Measurements from ENCODE around the gene CHSY1. TPM values are rescaled to one million over a fixed set of nuclear protein-coding genes. Genes with fewer than 3 reads are reported as not detected.

The CHSY1 gene
- total RNA-seq, 4 donors from 2014 or later = 25.6 to 62.8 (median 46.0) TPM

DNA sequence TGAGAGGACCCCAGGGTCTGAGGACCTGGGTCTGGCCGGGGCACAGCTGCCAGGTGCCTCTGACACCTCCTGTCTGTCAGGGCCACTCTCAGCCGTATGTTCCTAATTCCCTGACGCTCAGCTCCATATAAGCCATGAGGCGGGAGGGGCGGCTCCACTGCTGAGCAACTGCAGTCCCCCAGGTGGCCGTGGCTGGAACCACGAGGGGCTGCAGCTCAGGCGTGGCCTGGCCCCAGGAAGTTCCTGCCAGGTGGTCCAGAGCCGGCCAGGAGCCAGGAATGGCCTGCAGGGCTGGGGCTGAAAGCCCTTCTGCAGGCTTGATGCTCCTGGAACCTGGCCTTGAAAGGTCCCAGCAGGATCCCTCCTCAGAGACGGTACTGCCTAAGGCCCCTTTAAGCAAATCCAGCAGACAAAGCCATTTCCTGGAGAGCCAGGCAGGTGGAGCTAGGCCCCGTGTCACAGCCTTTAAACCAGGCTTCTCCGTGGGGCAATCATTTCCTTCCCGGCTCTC, 118.0 kb downstream of the CHSY1 start:
- TF ChIP-seq, protein P1, sequence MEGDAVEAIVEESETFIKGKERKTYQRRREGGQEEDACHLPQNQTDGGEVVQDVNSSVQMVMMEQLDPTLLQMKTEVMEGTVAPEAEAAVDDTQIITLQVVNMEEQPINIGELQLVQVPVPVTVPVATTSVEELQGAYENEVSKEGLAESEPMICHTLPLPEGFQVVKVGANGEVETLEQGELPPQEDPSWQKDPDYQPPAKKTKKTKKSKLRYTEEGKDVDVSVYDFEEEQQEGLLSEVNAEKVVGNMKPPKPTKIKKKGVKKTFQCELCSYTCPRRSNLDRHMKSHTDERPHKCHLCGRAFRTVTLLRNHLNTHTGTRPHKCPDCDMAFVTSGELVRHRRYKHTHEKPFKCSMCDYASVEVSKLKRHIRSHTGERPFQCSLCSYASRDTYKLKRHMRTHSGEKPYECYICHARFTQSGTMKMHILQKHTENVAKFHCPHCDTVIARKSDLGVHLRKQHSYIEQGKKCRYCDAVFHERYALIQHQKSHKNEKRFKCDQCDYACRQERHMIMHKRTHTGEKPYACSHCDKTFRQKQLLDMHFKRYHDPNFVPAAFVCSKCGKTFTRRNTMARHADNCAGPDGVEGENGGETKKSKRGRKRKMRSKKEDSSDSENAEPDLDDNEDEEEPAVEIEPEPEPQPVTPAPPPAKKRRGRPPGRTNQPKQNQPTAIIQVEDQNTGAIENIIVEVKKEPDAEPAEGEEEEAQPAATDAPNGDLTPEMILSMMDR (IDR thresholded peaks at IDR 0.05) = no peak
- TF ChIP-seq POLR2A (IDR thresholded peaks at IDR 0.05) = no peak
- H3K36me3 ChIP-seq = no peaks in the 10 kb centered on the region
- no peak for DNase-seq

DNA sequence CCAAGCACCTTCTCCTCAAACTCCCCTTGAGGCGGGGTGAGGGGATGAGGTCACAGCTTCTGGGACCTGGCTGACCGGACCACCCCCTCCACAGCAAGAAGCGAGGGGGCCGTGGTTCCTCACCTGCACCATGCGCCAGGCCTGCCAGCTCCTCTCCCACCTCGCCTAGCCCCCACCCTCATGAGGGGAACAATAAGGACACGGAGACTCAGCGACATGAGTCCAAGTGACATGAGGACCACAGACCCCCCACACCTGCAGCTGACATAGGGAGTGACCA, 118.7 kb downstream of the CHSY1 start:
- H3K27me3 ChIP-seq = no peaks in the 10 kb centered on the region
- no peak for TF ChIP-seq POLR2A (IDR thresholded peaks at IDR 0.05)
- TF ChIP-seq, protein P1 (IDR thresholded peaks at IDR 0.05) = no peak
- H3K36me3 ChIP-seq = no peaks in the 10 kb centered on the region
- no peak for DNase-seq
- H3K4me3 ChIP-seq = no peak overlapping the region
- no peaks in the 10 kb centered on the region for H3K4me1 ChIP-seq
- intact Hi-C loops (cut with DNase I; ENCODE audit: low total_unique reads) = no loop called here
- H3K9me3 ChIP-seq = peaks cover 0 to 3% of the 10 kb centered on the region in 2 donors
- no peak overlapping the region for H3K27ac ChIP-seq

More for the DNA sequence above, 118.0 kb downstream of the CHSY1 start:
- Histone ChIP-seq H3K4me3 (no peak overlapping the region), H3K27me3 (no peaks in the 10 kb centered on the region), H3K9me3 (no peaks in the 10 kb centered on the region), H3K4me1 (no peaks in the 10 kb centered on the region), H3K27ac (no peak overlapping the region)
- intact Hi-C loops (cut with DNase I; ENCODE audit: low total_unique reads) = no loop called here

DNA sequence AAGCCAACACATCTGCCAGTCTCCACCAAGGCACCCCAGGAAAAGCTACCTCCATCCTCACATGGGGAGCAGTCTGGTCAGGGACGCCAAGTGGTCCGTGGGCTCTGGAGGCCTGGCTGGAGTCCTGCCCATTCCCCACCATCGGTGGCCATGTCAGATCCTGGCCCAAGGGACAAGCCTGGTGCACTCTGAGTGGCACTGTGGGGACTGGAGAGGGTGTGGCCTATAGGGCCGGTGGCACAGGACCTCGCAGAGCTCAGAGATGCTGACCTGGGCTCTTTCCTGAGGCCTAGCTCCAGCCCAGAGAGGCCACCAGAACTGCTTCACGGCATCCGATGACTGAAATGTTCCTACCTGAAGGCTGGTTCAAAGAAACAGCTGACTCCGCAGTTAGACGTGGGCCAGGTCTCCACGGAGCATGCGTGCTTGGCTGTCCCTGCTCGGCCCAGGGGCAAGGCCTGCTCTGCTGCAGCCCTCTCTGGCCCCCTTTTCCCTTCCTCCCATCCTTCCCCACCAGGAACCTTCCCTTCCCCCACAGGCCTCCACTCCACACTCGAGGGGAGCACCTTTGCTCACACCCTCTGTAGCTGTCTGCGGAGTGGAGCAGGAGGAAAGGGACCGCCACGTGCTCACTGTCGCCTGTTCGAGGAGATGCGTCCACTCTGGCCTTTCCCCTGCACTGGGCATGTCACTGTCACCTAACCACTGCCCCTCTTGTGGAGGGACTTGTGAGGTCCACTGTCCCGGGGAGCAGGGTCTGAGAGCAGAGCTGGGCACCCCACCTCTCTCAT, 119.3 kb downstream of the CHSY1 start:
- Histone ChIP-seq H3K27ac (no peak overlapping the region), H3K9me3 (peaks cover 0 to 5% of the 10 kb centered on the region in 2 donors), H3K36me3 (no peaks in the 10 kb centered on the region), H3K27me3 (no peaks in the 10 kb centered on the region), H3K4me3 (no peak overlapping the region), H3K4me1 (peaks cover 0 to 1% of the 10 kb centered on the region in 2 donors)
- intact Hi-C loops (cut with DNase I; ENCODE audit: low total_unique reads) = no loop called here
- TF ChIP-seq, protein P1 (IDR thresholded peaks at IDR 0.05) = no peak
- no peak for TF ChIP-seq POLR2A (IDR thresholded peaks at IDR 0.05)
- no peak for DNase-seq

DNA sequence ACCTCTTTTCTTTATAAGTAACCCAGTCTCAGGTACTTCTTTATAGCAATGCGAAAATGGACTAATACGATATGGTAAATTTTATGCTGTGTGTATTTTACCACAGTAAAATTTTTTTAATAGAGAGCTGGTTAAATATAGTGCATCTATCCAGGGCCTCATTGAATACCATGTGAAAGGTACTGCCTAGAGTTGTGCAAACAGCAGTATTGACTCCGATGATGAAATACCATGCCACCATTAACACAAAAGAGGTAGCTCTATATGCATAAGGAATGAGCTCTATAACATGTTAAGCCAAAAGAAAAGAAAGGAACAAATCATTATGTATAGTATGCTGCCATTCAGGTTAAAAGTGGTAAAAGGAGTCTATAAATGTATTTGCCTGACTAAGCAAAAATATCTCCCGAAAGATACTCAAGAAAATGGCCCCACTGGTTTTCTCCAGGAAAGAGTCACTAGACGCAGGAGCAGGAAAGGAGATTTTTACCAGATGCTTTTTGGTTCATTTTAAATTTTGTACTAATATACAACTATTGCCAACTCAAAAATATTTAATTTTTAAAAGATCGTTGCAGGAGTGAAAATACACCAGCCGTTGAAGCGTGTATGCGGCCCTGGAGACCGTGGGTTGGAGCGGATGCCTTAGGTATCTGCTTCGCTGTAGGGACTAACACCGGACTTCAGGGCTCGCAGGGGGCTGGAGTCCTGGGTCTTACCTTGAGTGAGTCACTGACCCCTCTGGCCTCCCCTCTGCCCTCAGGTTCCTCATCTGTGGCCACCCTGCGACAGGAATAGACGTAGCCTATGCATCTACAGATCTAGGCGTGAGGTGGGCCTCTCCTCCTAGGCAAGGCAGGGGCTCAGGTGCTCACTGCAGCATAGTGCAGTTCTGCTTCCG, 120.1 kb downstream of the CHSY1 start:
- Histone ChIP-seq H3K27ac (no peak overlapping the region), H3K4me3 (no peak overlapping the region), H3K27me3 (no peaks in the 10 kb centered on the region), H3K4me1 (peaks cover 0 to 8% of the 10 kb centered on the region in 2 donors), H3K9me3 (peaks cover 0 to 5% of the 10 kb centered on the region in 2 donors), H3K36me3 (no peaks in the 10 kb centered on the region)
- DNase-seq = no peak
- TF ChIP-seq, protein P1 (IDR thresholded peaks at IDR 0.05) = no peak
- no peak for TF ChIP-seq POLR2A (IDR thresholded peaks at IDR 0.05)
- intact Hi-C loops (cut with DNase I; ENCODE audit: low total_unique reads) = no loop called here

Measured in uterus (tissue), 4 donors.